K562 (cell line): ENCODE measurements around the gene PRDM1. TPM values are rescaled to one million over a fixed set of nuclear protein-coding genes. Genes with fewer than 3 reads are reported as not detected.
A peak's percentile ranks its signal among the peaks of the same experiment; 100 is the strongest.

Source experiments
- BRD4 ChIP-seq: fragments of 200-600 bp; sonication (generic); IDR thresholded peaks from 2 replicates; pipeline ENCODE4 v1.6.1; 2017; ENCODE audit warnings: inconsistent platforms
- CCNT2 ChIP-seq: IDR thresholded peaks from 2 replicates; pipeline ENCODE4 v1.6.1; 2011; ENCODE audit warnings: borderline replicate concordance, low read depth, mild to moderate bottlenecking, moderate library complexity, mixed read lengths, low read length; ENCODE audit not compliant: insufficient read length; ENCODE audit errors: extremely low read depth
- CEBPB ChIP-seq: fragments of 450-650 bp; IDR thresholded peaks from 2 replicates; pipeline ENCODE4 v1.6.1; 2016; ENCODE audit warnings: missing genetic modification characterization, missing compliant biosample characterization
- CEBPG ChIP-seq, 3 experiments: fragments of 200-800 bp in 1 of 3; sonication (Bioruptor generic) in 1 of 3; sonication (generic) in 1 of 3; formaldehyde crosslinking in 1 of 3; IDR thresholded peaks in 2 of 3; conservative IDR thresholded peaks in 1 of 3; 2 replicates each; pipeline versions ENCODE4 v1.6.1 to v1.8.0; 2016 to 2022; ENCODE audit warnings: missing compliant biosample characterization in 2 of 3, missing genetic modification characterization in 2 of 3, mild to moderate bottlenecking in 1 of 3, missing genetic modification reagents in 1 of 3
- CTCF ChIP-seq, 3 experiments: IDR thresholded peaks in 2 of 3; conservative IDR thresholded peaks in 1 of 3; 2 replicates each; pipeline ENCODE4 v1.5.1; 2011 to 2012; ENCODE audit warnings: low read length in 3 of 3, mild to moderate bottlenecking in 3 of 3, control low read depth in 2 of 3, improper control_type of control experiment in 1 of 3, inconsistent platforms in 1 of 3, low read depth in 1 of 3, mixed read lengths in 1 of 3, moderate library complexity in 1 of 3; ENCODE audit not compliant: insufficient read depth in 2 of 3
- ETV5 ChIP-seq: sonication (generic); formaldehyde crosslinking; IDR thresholded peaks from 2 replicates; pipeline ENCODE4 v1.4.0; 2020; ENCODE audit warnings: low read depth, mild to moderate bottlenecking, missing genetic modification reagents
- FOXA3 ChIP-seq, 2 experiments: fragments of 450-650 bp in 1 of 2; sonication (generic) in 1 of 2; formaldehyde crosslinking; IDR thresholded peaks in 1 of 2; conservative IDR thresholded peaks in 1 of 2; 2 replicates each; pipeline versions ENCODE4 v1.4.0 to v1.8.0; 2020 to 2022; ENCODE audit warnings: mild to moderate bottlenecking in 2 of 2, missing genetic modification reagents in 1 of 2
- GTF2E2 ChIP-seq: fragments of 200-800 bp; sonication (Bioruptor generic); IDR thresholded peaks from 2 replicates; pipeline ENCODE4 v1.6.1; 2016; ENCODE audit warnings: missing genetic modification characterization, missing compliant biosample characterization
- MAZ ChIP-seq, 2 experiments: fragments of 450-650 bp in 1 of 2; sonication (generic) in 1 of 2; formaldehyde crosslinking; IDR thresholded peaks in 1 of 2; conservative IDR thresholded peaks in 1 of 2; 2 replicates each; pipeline versions ENCODE4 v1.4.0 to v1.5.0; 2020; ENCODE audit warnings: mild to moderate bottlenecking in 1 of 2, missing genetic modification reagents in 1 of 2
- NONO ChIP-seq, 2 experiments: fragments of 200-400 bp in 1 of 2; fragments of 450-650 bp in 1 of 2; formaldehyde crosslinking in 1 of 2; IDR thresholded peaks; 2 replicates each; pipeline ENCODE4 v1.6.1; 2017; ENCODE audit warnings: low read depth in 2 of 2, mild to moderate bottlenecking in 2 of 2, moderate library complexity in 2 of 2, low read length in 1 of 2
- RCOR1 ChIP-seq, 2 experiments: IDR thresholded peaks; 2 replicates each; pipeline ENCODE4 v1.6.1; 2012; ENCODE audit warnings: low read depth in 2 of 2, low read length in 2 of 2, borderline replicate concordance in 1 of 2, improper control_type of control experiment in 1 of 2
- SMAD4 ChIP-seq: fragments of 250-450 bp; sonication (Bioruptor Pico); conservative IDR thresholded peaks from 2 replicates; pipeline ENCODE4 v1.8.0; 2021; ENCODE audit warnings: inconsistent platforms, mild to moderate bottlenecking, moderate library complexity
- TCF3 ChIP-seq: sonication (generic); formaldehyde crosslinking; IDR thresholded peaks from 2 replicates; pipeline ENCODE4 v1.4.0; 2020; ENCODE audit warnings: mild to moderate bottlenecking, missing genetic modification reagents
- VEZF1 ChIP-seq: fragments of 200-800 bp; sonication (Bioruptor generic); IDR thresholded peaks from 2 replicates; pipeline ENCODE4 v1.6.1; 2017; ENCODE audit warnings: missing genetic modification characterization, missing compliant biosample characterization
- ZNF146 ChIP-seq: IDR thresholded peaks from one replicate; pipeline ENCODE4 v1.6.1; 2018; ENCODE audit warnings: missing compliant biosample characterization; ENCODE audit not compliant: unreplicated experiment
- ZNF24 ChIP-seq: fragments of 450-650 bp; IDR thresholded peaks from 2 replicates; pipeline ENCODE4 v1.6.1; 2016
- ZNF589 ChIP-seq: fragments of 200-800 bp; sonication (Bioruptor generic); IDR thresholded peaks from 2 replicates; pipeline ENCODE4 v1.6.1; 2016; ENCODE audit warnings: low read depth, missing genetic modification characterization, missing compliant biosample characterization
- ZNF764 ChIP-seq: fragments of 250-450 bp; sonication (Bioruptor Pico); IDR thresholded peaks from 2 replicates; pipeline ENCODE4 v1.4.0; 2020; ENCODE audit warnings: low read depth, mild to moderate bottlenecking, moderate library complexity
- polyA plus RNA-seq, 8 experiments: library from polyadenylated mRNA; depleted of rRNA in 4 of 8; stranded (reverse) in 5 of 8; unstranded in 3 of 8; fragments of >200 nt; fragmentation: Nextera tagmentation in 2 of 8; fragmentation: Illumina TruSeq in 1 of 8; extraction: Ambion mirVana in 2 of 8; extraction: Trizol in 1 of 8; gene quantifications; 2 replicates each; pipeline versions ENCODE4 v1.2.1 to v1.2.3, GENCODE V29; 2011 to 2014; ENCODE audit warnings: inconsistent platforms in 1 of 8, missing spikeins in 1 of 8
- total RNA-seq, 7 experiments: library from RNA; depleted of rRNA in 6 of 7; stranded (reverse); fragments of >200 nt in 6 of 7; fragmentation: Illumina TruSeq in 2 of 7; extraction: Trizol in 2 of 7; gene quantifications; 2 replicates each; pipeline versions ENCODE4 v1.2.1 to v1.2.3, GENCODE V29; 2011 to 2021; ENCODE audit warnings: low replicate concordance in 1 of 7
- TF ChIP-seq, protein P1 (sequence below): sonication (generic); formaldehyde crosslinking; IDR thresholded peaks from 2 replicates; pipeline ENCODE4 v1.8.0; 2022; ENCODE audit warnings: missing genetic modification reagents, mild to moderate bottlenecking, moderate library complexity, borderline replicate concordance

The PRDM1 gene
- total and polyA plus RNA-seq, 9 of the 15 experiments (the other 6 are each of a cell fraction or from before 2014, with no cell fraction given): 0.09 to 0.89 (median 0.27) TPM

- TF ChIP-seq ZNF589 (no peak), NONO (IDR thresholded peaks at IDR 0.05; ENCODE audit: low read depth in 2 of 2, low read length in 1 of 2) (0 out of 4 replicates have a peak, but pooled peaks of 1 of the 2 experiments have one; percentile 9), CEBPG (CRISPR knock-in tag; IDR thresholded peaks at IDR 0.05) (no peak), CEBPG (tag; conservative IDR thresholded peaks at IDR 0.05 in 1 of 2, IDR thresholded peaks at IDR 0.05 in 1 of 2) (0 out of 4 replicates have a peak, but pooled peaks of 1 of the 2 experiments have one; percentile 30), ZNF24 (peak; percentile 37; the same call in 1 of the 2 replicates), FOXA3 (CRISPR knock-in tag; conservative IDR thresholded peaks at IDR 0.05 in 1 of 2, IDR thresholded peaks at IDR 0.05 in 1 of 2) (0 out of 4 replicates have a peak, but pooled peaks of 1 of the 2 experiments have one; percentile 47), VEZF1 (CRISPR knock-in tag) (peak; percentile 35; the same call in 1 of the 2 replicates), ETV5 (CRISPR knock-in tag) (peak; percentile 21; the same call in 1 of the 2 replicates), BRD4 (no peak), CCNT2 (peak; percentile 50), RCOR1 (IDR thresholded peaks at IDR 0.05; ENCODE audit: borderline replicate concordance in 1 of 2, low read depth in 2 of 2, low read length in 2 of 2) (peak in 1 of 2 experiments; percentile 29; a peak in 1 of 4 replicates), MAZ (CRISPR knock-in tag; conservative IDR thresholded peaks at IDR 0.05 in 1 of 2, IDR thresholded peaks at IDR 0.05 in 1 of 2) (peak in 1 of 2 experiments; percentile 56; a peak in 3 of 4 replicates), TCF3 (CRISPR knock-in tag) (peak; percentile 44), CTCF (IDR thresholded peaks at IDR 0.05 in 2 of 3, conservative IDR thresholded peaks at IDR 0.05 in 1 of 3; ENCODE audit: insufficient read depth in 2 of 3, low read depth in 1 of 3, low read length in 3 of 3) (peak; percentile 34 to 38 (median 35); a peak in 3 of 6 replicates), CEBPB (peak; percentile 30; the same call in 1 of the 2 replicates), SMAD4 (peak; percentile 75), ZNF764 (CRISPR knock-in tag) (peak; percentile 63; the same call in 1 of the 2 replicates), GTF2E2 (tag) (0 out of 2 replicates have a peak, but pooled peaks have one; percentile 54), ZNF146 (CRISPR knock-in tag) (no peak)
- TF ChIP-seq, protein P1, sequence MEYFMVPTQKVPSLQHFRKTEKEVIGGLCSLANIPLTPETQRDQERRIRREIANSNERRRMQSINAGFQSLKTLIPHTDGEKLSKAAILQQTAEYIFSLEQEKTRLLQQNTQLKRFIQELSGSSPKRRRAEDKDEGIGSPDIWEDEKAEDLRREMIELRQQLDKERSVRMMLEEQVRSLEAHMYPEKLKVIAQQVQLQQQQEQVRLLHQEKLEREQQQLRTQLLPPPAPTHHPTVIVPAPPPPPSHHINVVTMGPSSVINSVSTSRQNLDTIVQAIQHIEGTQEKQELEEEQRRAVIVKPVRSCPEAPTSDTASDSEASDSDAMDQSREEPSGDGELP: peak; percentile 84
Observed at GRCh38 chr6:106085984-106086813, at the start of gene PRDM1 (continued).
